K562 (cell line): ENCODE data around the gene SUOX. TPM values are rescaled to one million over a fixed set of nuclear protein-coding genes. Genes with fewer than 3 reads are reported as not detected.

Experiments used
- ADNP ChIP-seq: fragments of 200-800 bp; sonication (Bioruptor generic); IDR thresholded peaks from 2 replicates; pipeline ENCODE4 v1.6.1; 2016; ENCODE audit warnings: missing genetic modification characterization, missing compliant biosample characterization
- BRF1 ChIP-seq: IDR thresholded peaks from 3 replicates; pipeline ENCODE4 v1.6.1; 2011; ENCODE audit warnings: borderline replicate concordance, mild to moderate bottlenecking; ENCODE audit not compliant: insufficient read length; ENCODE audit errors: extremely low read depth
- C11orf30 ChIP-seq: fragments of 450-650 bp; IDR thresholded peaks from 2 replicates; pipeline ENCODE4 v1.6.1; 2016; ENCODE audit warnings: low read depth, mild to moderate bottlenecking
- CBX1 ChIP-seq: sonication (generic); IDR thresholded peaks from 2 replicates; pipeline ENCODE4 v1.6.1; 2016; ENCODE audit warnings: antibody characterized with exemption, low read depth, mild to moderate bottlenecking
- DACH1 ChIP-seq: fragments of 450-650 bp; IDR thresholded peaks from 2 replicates; pipeline ENCODE4 v1.6.1; 2018; ENCODE audit not compliant: partially characterized antibody
- DPF2 ChIP-seq: fragments of 450-650 bp; IDR thresholded peaks from 2 replicates; pipeline ENCODE4 v1.6.1; 2016
- ELF2 ChIP-seq: fragments of 250-450 bp; sonication (Bioruptor Pico); IDR thresholded peaks from 2 replicates; pipeline ENCODE4 v1.5.0; 2021; ENCODE audit warnings: mild to moderate bottlenecking
- ETV5 ChIP-seq: sonication (generic); formaldehyde crosslinking; IDR thresholded peaks from 2 replicates; pipeline ENCODE4 v1.4.0; 2020; ENCODE audit warnings: low read depth, mild to moderate bottlenecking, missing genetic modification reagents
- FOXA1 ChIP-seq: fragments of 450-650 bp; IDR thresholded peaks from 2 replicates; pipeline ENCODE4 v1.6.1; 2016; ENCODE audit warnings: mild to moderate bottlenecking, borderline replicate concordance
- FOXJ2 ChIP-seq: fragments of 200-800 bp; sonication (Bioruptor generic); IDR thresholded peaks from 2 replicates; pipeline ENCODE4 v1.6.1; 2016; ENCODE audit warnings: missing genetic modification characterization, missing compliant biosample characterization
- FOXK2 ChIP-seq, 2 experiments: fragments of 450-650 bp; IDR thresholded peaks in 1 of 2; conservative IDR thresholded peaks in 1 of 2; 2 replicates each; pipeline ENCODE4 v1.6.1; 2016; ENCODE audit warnings: low read depth in 2 of 2, mild to moderate bottlenecking in 1 of 2
- HDAC2 ChIP-seq: fragments of 450-650 bp; IDR thresholded peaks from 2 replicates; pipeline ENCODE4 v1.6.1; 2016; ENCODE audit warnings: mild to moderate bottlenecking
- HDAC3 ChIP-seq: fragments of 450-650 bp; IDR thresholded peaks from 2 replicates; pipeline ENCODE4 v1.6.1; 2018; ENCODE audit warnings: borderline replicate concordance, mild to moderate bottlenecking, moderate library complexity; ENCODE audit not compliant: partially characterized antibody
- HDAC8 ChIP-seq: fragments of 450-650 bp; IDR thresholded peaks from 2 replicates; pipeline ENCODE4 v1.6.1; 2016; ENCODE audit warnings: mild to moderate bottlenecking, missing genetic modification characterization, moderate library complexity, missing compliant biosample characterization
- JUND ChIP-seq, 2 experiments: IDR thresholded peaks; 2 replicates in 1 of 2; 3 replicates in 1 of 2; pipeline ENCODE4 v1.6.1; 2011; ENCODE audit warnings: borderline replicate concordance in 2 of 2, low read depth in 2 of 2, low read length in 2 of 2, improper control_type of control experiment in 1 of 2, missing biosample characterization in 1 of 2, missing genetic modification characterization in 1 of 2, missing genetic modification reagents in 1 of 2
- NBN ChIP-seq: fragments of 450-650 bp; IDR thresholded peaks from 2 replicates; pipeline ENCODE4 v1.6.1; 2016; ENCODE audit warnings: low read depth, mild to moderate bottlenecking
- NR2F6 ChIP-seq: fragments of 450-650 bp; formaldehyde crosslinking; IDR thresholded peaks from 2 replicates; pipeline ENCODE4 v1.4.0; 2020; ENCODE audit warnings: mild to moderate bottlenecking
- PHF20 ChIP-seq: fragments of 450-650 bp; IDR thresholded peaks from 2 replicates; pipeline ENCODE4 v1.6.1; 2018; ENCODE audit not compliant: partially characterized antibody
- PML ChIP-seq: IDR thresholded peaks from 2 replicates; pipeline ENCODE4 v1.6.1; 2012; ENCODE audit warnings: low read length, inconsistent platforms
- RBFOX2 ChIP-seq: fragments of 200-400 bp; formaldehyde crosslinking; IDR thresholded peaks from 2 replicates; pipeline ENCODE4 v1.6.1; 2017; ENCODE audit warnings: low read depth, mild to moderate bottlenecking, low read length, moderate library complexity
- SAFB ChIP-seq: fragments of 200-400 bp; formaldehyde crosslinking; IDR thresholded peaks from 2 replicates; pipeline ENCODE4 v1.6.1; 2017; ENCODE audit warnings: low read depth, low read length, borderline replicate concordance
- ZNF143 ChIP-seq: sonication (generic); formaldehyde crosslinking; IDR thresholded peaks from 2 replicates; pipeline ENCODE4 v1.9.0; 2022; ENCODE audit warnings: mild to moderate bottlenecking, missing genetic modification reagents
- ZNF175 ChIP-seq: fragments of 200-800 bp; sonication (Bioruptor generic); IDR thresholded peaks from 2 replicates; pipeline ENCODE4 v1.6.1; 2016; ENCODE audit warnings: low read depth, mild to moderate bottlenecking, missing genetic modification characterization, missing compliant biosample characterization
- ZNF408 ChIP-seq: fragments of 250-450 bp; sonication (Bioruptor Pico); IDR thresholded peaks from 2 replicates; pipeline ENCODE4 v1.4.0; 2020; ENCODE audit warnings: low read depth, mild to moderate bottlenecking, moderate library complexity
- ZNF77 ChIP-seq: fragments of 250-450 bp; sonication (Bioruptor Pico); IDR thresholded peaks from 2 replicates; pipeline ENCODE4 v1.5.0; 2020
- ZSCAN32 ChIP-seq: fragments of 450-650 bp; formaldehyde crosslinking; IDR thresholded peaks from 2 replicates; pipeline ENCODE4 v1.4.0; 2020; ENCODE audit warnings: mild to moderate bottlenecking, moderate library complexity
- polyA plus RNA-seq, 8 experiments: library from polyadenylated mRNA; depleted of rRNA in 4 of 8; stranded (reverse) in 5 of 8; unstranded in 3 of 8; fragments of >200 nt; fragmentation: Nextera tagmentation in 2 of 8; fragmentation: Illumina TruSeq in 1 of 8; extraction: Ambion mirVana in 2 of 8; extraction: Trizol in 1 of 8; gene quantifications; 2 replicates each; pipeline versions ENCODE4 v1.2.1 to v1.2.3, GENCODE V29; 2011 to 2014; ENCODE audit warnings: inconsistent platforms in 1 of 8, missing spikeins in 1 of 8
- total RNA-seq, 7 experiments: library from RNA; depleted of rRNA in 6 of 7; stranded (reverse); fragments of >200 nt in 6 of 7; fragmentation: Illumina TruSeq in 2 of 7; extraction: Trizol in 2 of 7; gene quantifications; 2 replicates each; pipeline versions ENCODE4 v1.2.1 to v1.2.3, GENCODE V29; 2011 to 2021; ENCODE audit warnings: low replicate concordance in 1 of 7
- TF ChIP-seq, protein P1 (sequence below): sonication (generic); formaldehyde crosslinking; IDR thresholded peaks from 2 replicates; pipeline ENCODE4 v1.8.0; 2022; ENCODE audit warnings: mild to moderate bottlenecking, missing genetic modification reagents, borderline replicate concordance

The SUOX gene
- total and polyA plus RNA-seq, 9 of the 15 experiments (the other 6 are each of a cell fraction or from before 2014, with no cell fraction given) = 9.2 to 39.7 (median 25.4) TPM

DNA sequence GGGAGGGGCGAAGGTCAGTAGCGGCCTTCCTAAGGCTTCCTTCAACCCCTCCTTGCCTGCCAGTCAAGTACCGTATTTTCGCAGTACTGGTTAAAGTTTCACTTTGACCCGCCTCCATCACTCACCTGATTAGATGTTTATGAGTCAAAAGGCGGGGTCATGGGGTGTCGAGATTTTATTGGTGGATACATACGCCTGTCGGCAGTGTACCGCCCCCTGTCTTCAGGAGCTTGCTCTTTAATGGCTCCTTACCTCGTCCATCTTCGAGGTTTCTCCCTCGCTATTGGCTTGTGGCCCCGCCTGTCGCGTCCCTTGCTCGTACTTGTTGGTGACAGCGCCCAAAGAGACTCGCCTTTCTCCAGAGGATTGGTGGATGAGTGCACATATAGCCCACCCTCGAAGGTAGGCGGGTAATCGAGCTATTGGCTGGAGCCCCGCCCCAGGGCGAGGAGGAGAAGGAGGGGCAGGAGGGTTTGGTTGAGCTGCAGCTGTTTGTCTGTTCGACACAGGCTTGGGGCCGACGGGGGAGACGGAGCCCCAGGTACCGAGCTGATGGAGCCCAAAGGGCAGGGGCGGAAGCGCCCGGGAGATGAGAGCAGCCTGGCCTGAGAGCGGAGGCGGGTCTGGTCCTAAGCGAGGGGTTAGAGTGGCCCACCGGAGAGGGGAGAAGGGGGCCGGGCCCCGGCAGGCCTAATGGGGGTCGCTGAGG lies 23.3 kb upstream of the SUOX start, which contains the start of gene RAB5B (continued):
- TF ChIP-seq SAFB = no peak
- TF ChIP-seq FOXJ2 (tag) = peak; percentile 62; the same call in 1 of the 2 replicates
- TF ChIP-seq JUND (IDR thresholded peaks at IDR 0.05; ENCODE audit: borderline replicate concordance, low read depth, low read length) = peak; percentile 43; the same call in 1 of the 2 replicates
- TF ChIP-seq JUND (tag; IDR thresholded peaks at IDR 0.05; ENCODE audit: borderline replicate concordance, low read depth, low read length) = peak; percentile 47; the same call in 1 of the 3 replicates
- TF ChIP-seq DPF2 = 0 out of 2 replicates have a peak, but pooled peaks have one; percentile 39
- TF ChIP-seq C11orf30 = peak; percentile 72
- peak; percentile 60 for TF ChIP-seq DACH1
- no peak for TF ChIP-seq ETV5 (CRISPR knock-in tag)
- TF ChIP-seq HDAC2 = peak; percentile 88
- TF ChIP-seq ELF2 = peak; percentile 56; the same call in 1 of the 2 replicates
- TF ChIP-seq ZNF175 (CRISPR knock-in tag) = no peak
- no peak for TF ChIP-seq HDAC3
- no peak for TF ChIP-seq FOXA1
- TF ChIP-seq, protein P1, sequence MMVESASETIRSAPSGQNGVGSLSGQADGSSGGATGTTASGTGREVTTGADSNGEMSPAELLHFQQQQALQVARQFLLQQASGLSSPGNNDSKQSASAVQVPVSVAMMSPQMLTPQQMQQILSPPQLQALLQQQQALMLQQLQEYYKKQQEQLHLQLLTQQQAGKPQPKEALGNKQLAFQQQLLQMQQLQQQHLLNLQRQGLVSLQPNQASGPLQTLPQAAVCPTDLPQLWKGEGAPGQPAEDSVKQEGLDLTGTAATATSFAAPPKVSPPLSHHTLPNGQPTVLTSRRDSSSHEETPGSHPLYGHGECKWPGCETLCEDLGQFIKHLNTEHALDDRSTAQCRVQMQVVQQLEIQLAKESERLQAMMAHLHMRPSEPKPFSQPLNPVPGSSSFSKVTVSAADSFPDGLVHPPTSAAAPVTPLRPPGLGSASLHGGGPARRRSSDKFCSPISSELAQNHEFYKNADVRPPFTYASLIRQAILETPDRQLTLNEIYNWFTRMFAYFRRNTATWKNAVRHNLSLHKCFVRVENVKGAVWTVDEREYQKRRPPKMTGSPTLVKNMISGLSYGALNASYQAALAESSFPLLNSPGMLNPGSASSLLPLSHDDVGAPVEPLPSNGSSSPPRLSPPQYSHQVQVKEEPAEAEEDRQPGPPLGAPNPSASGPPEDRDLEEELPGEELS = peak; percentile 20; the same call in 1 of the 2 replicates
- TF ChIP-seq ZNF77 (CRISPR knock-in tag) = no peak
- TF ChIP-seq PHF20 = no peak
- peak; percentile 97 for TF ChIP-seq FOXK2 (conservative IDR thresholded peaks at IDR 0.05 in 1 of 2, IDR thresholded peaks at IDR 0.05 in 1 of 2; ENCODE audit: low read depth in 2 of 2)
- peak; percentile 94 for TF ChIP-seq RBFOX2
- TF ChIP-seq PML = peak; percentile 82; the same call in 1 of the 2 replicates
- TF ChIP-seq ZNF408 = no peak
- no peak for TF ChIP-seq ADNP (tag)
- TF ChIP-seq BRF1 = no peak
- no peak for TF ChIP-seq NR2F6 (CRISPR knock-in tag)
- no peak for TF ChIP-seq CBX1
- no peak for TF ChIP-seq ZSCAN32
- 0 out of 2 replicates have a peak, but pooled peaks have one; percentile 48 for TF ChIP-seq NBN
- peak; percentile 41; the same call in 1 of the 2 replicates for TF ChIP-seq HDAC8 (tag)
- TF ChIP-seq ZNF143 (CRISPR knock-in tag) = no peak
